Measurements from ENCODE around the gene IL18BP. TPM values are rescaled to one million over a fixed set of nuclear protein-coding genes. Genes with fewer than 3 reads are reported as not detected.

The IL18BP gene
- 10 to 100 TPM in 1 of 4 donors, 1 to 10 TPM in 3; 6.7 to 13.6 (median 9.2) TPM for polyA plus RNA-seq (ENCODE audit: insufficient read length in 4 of 4)

DNA sequence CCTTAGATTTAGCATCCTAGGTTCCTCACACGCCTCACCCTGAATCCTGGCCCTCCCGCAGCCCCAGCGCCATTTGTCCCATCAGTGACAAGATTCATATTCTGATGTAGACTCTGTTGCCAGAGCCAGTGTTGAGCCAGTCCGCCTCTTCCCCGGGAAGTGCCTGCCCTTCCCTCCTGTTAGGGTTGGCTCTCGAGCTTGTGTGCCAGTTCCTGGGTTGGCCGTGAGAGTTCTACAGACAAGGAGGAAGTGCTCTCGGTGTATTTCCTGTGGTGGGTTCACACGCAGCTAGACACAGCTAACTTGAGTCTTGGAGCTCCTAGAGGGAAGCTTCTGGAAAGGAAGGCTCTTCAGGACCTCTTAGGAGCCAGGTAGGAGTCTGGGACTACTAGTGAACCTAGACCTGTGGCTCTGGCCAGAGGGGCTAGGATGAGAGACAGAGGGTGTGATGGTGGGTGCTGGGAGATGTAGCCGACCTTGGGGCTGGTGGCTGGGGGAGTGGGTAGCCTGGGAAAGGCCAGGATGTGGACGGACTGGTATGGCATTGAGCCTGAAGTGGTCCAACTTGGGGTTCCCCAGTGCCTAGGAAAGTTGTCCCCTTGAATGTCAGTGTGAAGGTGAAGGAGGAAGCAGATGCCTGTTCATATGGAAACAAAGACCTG lies at the start of gene IL18BP:
Gene IL18BP, plus strand, starts transcription at position 261 of the 662 bp plus-strand sequence. CDS start 1,076 bp downstream, outside the sequence.
- no peak for DNase-seq (ENCODE audit: low read depth in 4 of 4, low spot score in 3 of 4)

DNA sequence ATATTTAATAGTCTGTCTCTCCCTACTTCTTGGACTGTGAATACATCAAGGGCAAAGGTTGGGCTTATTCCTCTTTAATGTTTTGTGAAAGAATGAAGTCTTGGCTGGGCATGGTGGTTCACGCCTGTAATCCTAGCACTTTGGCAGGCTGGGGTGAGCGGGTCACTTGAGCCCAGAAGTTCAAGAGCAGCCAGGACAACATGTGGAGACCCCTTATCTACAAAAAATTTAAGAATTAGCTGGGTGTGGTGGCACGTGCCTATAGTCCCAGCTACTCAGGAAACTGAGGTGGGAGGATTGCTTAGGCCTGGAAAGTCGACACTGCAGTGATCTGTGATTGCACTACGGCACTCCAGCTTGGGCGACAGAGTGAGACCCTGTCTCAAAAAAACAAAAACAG lies 49.7 kb upstream of the IL18BP start:
- no peak for DNase-seq (ENCODE audit: low read depth in 4 of 4, low spot score in 3 of 4)

DNA sequence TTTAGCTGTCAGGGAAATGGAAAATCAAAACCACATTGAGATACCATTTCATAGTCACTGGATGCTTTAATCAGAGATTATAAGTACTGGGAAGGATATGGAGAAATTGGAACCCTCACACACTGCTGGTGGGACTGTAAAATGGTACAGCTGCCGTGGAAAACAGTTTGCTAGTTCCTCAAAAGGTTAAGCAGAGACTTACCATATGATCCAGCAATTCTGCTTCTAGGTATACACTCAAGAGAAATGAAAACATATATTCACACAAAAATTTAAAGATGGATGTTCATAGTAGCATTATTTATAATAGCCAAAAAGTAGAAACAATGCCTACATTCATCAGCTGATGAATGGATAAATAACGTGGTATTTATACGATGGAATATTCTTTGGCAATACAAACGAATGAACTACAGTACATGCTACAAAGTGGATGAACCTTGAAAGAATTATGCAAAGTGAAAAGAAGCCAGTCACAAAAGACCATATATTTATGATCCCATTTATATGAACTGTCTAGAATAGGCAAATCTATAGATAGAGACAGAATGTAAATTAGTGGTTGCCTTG lies 46.9 kb upstream of the IL18BP start:
- no peak for DNase-seq (ENCODE audit: low read depth in 4 of 4, low spot score in 3 of 4)

DNA sequence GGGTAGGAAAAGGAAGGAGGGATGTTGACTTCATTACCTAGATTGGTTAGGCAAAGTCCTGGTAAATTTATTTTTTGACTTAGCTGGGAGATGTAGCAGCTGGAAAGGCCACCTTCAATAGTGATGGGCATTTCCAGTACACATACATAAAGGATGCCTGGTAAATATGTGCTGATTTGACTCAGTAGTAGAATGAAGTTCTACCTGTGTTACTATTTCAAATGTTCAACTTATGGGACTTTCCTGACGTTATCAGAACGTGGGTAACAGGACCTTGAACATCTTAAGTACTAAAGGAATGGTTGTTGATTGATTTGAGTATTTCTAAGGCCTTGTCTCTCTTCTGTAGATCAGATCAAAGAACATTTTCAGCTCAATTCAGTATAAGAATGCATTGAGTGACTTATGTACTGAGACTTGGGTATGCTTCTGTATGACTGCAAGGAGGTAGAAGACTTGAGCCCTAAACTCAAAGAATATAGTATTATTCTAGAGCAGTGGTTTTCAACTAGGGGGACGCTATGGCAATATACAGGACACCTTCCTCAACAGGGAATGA lies 42.7 kb upstream of the IL18BP start:
- DNase-seq (ENCODE audit: low read depth in 4 of 4, low spot score in 3 of 4): no peak

DNA sequence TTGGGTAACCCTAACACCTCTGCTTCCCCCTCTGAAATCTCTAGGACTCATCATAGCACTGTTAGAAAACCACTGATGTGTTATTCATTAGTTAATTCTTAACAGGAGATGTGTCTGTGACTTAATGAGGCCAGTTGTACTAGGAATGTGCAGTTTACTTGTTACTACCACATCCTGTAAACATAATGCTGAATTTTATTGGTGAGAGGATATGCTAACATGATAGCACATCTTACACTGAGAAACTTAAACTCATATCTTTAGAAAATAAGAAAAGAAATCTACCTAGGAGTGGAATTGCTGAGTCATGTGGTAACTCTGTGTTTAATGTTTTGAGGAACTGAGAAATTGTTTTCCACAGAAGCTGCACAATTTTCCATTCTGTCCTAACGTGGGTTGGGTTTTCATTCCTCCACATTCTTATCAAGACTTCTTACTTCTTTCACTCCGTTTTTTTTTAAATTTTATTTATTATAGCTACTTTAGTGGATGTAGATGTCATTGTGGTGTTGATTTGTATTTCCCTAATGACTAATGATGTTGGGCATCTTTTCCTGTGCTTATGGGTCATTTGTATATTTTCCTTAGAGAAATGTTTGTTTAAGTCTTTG lies 36.2 kb upstream of the IL18BP start:
- no peak for DNase-seq (ENCODE audit: low read depth in 4 of 4, low spot score in 3 of 4)

DNA sequence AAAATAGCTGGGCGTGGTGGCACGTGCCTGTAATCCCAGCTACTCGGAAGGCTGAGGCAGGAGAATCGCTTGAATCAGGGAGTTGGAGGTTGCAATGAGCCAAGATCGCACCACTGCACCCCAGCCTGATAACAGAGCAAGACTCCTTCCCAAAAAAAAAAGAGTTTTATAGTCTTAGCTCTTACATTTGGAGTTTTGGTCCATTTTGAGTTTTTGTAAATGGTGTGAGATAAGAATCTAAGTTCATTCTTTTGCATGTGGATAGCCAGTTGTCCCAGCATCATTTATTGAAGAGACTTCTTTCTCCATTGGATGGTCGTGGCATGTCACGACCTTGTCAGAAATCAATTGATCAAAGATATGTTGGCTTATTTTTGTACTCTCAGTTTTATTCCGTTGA lies 35.2 kb upstream of the IL18BP start:
- DNase-seq (ENCODE audit: low read depth in 4 of 4, low spot score in 3 of 4): no peak

DNA sequence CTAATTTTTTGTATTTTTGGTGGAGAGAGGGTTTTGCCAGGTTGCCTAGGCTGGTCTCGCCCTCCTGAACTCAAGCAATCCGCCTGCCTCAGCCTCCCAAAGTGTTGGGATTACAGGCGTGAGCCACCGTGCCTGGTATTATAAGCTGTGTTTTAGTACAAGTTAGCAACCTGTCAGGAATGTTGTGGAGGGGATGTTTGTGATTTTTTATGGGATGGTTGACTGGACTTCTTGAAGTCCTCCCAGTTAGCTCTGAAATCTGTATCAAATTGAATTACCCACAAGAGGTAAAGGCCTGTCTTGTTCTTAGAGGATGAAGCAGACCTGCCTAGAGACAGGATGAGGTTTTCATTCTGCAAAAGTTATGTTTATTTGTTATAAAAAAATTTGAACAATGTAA lies 34.1 kb upstream of the IL18BP start:
- no peak for DNase-seq (ENCODE audit: low read depth in 4 of 4, low spot score in 3 of 4)

DNA sequence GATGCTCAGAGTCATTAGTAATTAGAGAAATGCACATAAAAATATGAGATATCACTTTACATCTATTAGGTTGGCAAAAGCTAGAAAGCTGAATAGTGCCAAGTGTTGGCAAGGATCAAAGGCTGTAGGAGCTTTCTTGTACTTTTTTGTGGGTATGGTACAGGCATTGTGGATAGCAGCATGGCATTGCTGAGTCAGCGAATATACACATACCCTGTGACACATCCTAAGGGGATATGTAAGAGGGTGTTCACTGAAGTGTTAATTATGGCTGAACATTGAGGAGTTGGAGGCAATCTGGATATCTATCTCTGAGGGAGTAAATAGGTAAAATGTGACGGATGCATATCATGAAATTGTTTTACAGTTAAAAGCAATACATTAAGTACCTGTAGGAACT lies 27.0 kb upstream of the IL18BP start:
- DNase-seq (ENCODE audit: low read depth in 4 of 4, low spot score in 3 of 4): no peak

DNA sequence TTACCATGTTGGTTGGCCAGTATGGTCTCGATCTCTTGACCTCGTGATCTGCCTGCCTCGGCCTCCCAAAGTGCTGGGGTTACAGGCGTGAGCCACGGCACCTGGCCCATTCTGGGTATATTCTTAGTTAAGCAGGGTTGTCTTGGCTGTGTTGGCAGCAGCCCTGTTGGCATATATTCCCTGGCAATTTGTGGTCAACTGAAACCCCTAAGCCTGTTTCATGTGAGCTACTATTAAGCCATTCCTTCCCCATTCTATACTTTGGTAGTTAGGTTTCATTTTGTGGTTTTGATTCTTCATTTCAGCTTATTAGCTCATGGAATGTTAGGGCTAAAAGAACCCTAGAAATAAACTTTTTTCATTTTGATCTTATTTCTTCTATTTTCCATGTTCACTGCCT lies 22.2 kb upstream of the IL18BP start:
- no peak for DNase-seq (ENCODE audit: low read depth in 4 of 4, low spot score in 3 of 4)

DNA sequence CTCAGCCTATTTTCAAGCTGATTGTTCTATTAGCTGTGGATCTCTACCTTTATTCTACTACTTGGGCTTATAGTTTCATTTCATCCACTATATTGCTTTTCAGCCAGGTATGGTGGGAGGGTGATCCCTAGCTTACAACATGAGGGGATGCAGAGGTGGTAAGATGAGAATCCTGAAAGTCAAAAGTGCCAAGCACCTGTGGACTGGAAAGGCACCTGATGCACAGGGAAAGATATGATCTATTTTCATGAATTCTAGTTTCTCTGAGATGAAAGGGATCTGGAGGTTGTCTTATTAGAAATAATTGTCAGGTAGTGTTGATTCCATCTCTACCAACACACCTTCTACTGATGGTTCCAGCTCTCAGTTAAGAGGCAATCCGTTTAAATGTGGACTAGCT lies 21.6 kb upstream of the IL18BP start:
- DNase-seq (ENCODE audit: low read depth in 4 of 4, low spot score in 3 of 4): no peak

DNA sequence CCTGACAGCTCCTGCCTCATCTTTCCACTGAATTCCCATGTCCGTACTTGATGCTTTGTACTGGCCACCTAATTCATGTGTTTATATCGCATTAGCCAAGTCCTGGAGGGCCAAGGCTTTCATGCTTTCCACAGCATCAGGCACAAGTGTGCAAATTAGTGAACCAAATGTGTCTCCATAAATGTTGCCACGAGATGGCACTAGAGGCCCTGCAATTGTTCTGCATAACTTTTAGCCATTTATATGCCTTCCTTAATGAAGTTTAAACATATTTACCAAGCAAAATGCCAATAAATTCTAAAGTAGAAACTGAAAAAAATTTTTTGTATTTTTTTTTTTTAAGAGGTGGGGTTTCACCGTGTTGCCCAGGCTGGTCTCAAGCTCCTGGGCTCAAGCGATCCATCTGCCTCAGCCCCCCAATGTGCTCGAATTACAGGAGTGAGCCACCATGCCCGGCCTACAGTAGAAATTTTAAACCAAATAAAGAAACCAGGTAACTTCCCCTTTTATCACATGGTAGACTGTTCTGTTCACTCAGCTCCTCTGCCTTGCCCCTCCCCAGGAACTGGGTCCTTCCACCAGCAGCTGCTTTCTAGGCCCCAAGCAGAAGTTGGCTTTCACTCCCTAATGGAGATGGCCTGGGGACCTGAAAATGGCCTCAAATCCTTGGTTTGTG lies 20.8 kb upstream of the IL18BP start:
- DNase-seq (ENCODE audit: low read depth in 4 of 4, low spot score in 3 of 4): peak in 2 of 4 donors; percentile 30 to 31

DNA sequence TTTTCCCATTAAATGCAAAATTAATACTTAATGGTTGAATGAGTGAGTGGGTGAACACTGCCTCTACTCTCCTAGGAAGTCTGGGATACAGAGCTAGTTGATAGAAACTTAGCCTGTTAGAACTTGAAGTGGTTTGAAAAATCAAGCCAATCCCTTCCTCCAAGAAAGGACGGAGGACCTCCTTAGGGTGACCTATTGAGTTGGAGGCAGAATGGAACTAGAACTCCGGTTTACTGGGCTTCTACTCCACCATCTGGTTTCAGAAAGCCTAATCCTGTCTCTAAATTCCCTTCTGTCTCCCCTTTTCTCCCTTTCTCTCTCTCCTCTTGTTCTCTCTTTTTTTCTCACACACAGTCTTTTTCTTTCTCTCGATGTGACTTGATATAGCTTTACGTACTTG lies 19.6 kb upstream of the IL18BP start:
- DNase-seq (ENCODE audit: low read depth in 4 of 4, low spot score in 3 of 4): no peak

DNA sequence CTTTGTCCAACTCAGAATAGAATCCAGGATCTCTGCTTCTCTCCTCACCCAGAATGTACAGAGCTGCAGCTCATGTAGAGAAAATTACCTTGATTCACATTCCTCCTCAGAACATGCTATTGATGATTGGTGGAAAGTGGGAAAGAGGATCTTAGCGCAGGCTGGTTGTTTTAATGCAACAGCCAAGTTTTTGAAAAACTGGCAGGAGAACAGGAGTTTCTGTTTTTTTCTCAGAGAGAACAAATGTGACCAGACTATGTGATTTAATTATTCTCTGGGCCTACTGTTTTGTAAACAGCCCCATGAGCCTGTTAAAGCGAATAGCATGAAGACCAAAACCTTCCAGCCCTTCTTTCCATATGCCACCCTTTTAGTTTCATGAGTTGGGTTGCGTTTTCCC lies 19.1 kb upstream of the IL18BP start:
- DNase-seq (ENCODE audit: low read depth in 4 of 4, low spot score in 3 of 4): no peak

DNA sequence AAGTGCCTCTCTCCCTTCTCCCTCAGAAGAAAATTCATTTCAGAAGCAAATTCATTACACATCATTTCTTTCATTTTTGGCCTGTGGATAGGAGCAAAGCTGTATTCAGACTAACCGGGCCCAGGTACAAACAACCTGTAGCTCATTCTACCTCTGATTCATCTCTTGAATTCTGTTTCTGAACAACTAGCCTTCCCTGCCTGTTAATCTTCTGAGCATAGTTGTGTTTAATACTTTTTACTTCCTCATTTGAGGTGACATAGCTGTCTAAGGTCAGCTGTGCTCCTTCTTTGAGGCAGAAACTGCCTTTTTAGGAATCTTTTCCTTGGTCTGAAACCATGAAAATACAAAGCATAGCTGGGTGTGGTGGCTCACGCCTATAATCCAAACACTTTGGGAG lies 12.6 kb upstream of the IL18BP start:
- DNase-seq (ENCODE audit: low read depth in 4 of 4, low spot score in 3 of 4): no peak

DNA sequence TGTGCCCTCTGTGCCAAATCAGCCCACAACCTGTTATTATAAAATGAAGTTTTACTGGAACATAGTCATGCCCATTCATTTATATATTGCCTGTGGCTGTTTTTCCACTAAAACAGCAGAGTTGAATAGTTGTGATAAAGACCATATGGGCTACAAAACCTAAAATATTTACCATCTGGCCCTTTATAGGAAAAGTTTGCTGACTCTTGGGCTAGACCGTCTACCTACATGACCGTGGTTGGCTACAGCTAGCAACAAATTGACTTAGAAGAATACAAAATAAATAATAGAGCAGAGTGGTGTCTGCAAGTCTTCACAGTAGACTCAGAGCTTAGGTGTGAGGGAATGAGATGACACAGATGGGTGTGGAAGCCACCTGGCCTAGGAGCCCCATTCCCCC lies 11.2 kb upstream of the IL18BP start:
- no peak for DNase-seq (ENCODE audit: low read depth in 4 of 4, low spot score in 3 of 4)

DNA sequence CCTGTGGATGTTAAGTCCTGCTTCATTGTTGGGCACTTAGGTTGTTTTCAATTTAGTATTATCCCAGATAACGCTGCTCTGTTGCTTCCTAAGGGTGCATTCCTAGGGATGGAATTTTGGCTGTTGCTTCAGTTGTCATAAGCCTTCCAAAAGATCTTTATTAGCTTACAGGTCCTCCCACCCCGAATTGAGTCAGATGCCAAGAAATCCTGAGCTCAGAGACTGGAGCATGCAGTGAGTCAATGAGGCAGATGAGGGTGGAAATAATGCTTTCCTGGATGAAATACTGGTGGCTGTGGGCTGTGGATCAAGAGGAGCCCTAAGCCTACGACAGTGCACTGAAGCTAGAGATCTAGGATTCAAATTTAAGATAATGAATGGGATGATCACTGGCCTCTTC lies 10.7 kb upstream of the IL18BP start:
- no peak for DNase-seq (ENCODE audit: low read depth in 4 of 4, low spot score in 3 of 4)

DNA sequence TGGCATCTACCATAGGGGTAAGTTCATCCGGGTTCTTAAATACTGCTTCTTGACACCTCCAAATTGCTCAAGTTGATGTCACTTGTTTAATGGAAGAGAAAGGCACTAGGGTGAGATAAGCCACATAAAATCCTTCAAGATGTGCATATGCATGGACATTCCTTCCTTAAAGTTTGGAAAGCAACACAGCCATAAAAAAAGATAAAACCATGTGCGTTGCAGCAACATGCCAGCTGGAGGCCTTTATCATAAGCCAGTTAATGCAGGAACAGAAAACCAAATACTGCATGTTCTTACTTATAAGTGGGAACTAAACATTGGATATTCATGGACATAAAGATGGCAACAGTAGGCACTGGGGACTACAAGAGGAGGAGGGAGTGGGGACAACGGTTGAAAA lies 8.0 kb upstream of the IL18BP start:
- no peak for DNase-seq (ENCODE audit: low read depth in 4 of 4, low spot score in 3 of 4)

DNA sequence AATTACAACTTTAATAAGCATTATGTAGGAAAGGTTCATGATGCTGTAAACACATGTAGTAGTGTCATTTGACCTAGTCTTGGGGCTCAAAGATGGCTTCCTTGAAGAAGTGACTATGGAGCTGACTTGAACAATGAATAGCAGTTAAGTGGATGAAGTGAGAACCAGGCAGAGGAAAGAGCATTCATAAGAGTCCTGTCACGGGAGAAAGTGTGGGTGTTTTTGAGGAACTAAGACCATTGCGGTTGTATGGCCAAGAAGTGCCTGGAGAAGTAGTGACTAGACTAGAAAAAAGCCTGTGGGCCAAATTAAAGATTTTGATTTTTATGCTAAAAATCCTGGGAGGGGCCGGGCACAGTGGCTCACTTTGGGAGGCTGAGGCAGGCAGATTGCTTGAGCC lies 7.2 kb upstream of the IL18BP start:
- DNase-seq (ENCODE audit: low read depth in 4 of 4, low spot score in 3 of 4): no peak

DNA sequence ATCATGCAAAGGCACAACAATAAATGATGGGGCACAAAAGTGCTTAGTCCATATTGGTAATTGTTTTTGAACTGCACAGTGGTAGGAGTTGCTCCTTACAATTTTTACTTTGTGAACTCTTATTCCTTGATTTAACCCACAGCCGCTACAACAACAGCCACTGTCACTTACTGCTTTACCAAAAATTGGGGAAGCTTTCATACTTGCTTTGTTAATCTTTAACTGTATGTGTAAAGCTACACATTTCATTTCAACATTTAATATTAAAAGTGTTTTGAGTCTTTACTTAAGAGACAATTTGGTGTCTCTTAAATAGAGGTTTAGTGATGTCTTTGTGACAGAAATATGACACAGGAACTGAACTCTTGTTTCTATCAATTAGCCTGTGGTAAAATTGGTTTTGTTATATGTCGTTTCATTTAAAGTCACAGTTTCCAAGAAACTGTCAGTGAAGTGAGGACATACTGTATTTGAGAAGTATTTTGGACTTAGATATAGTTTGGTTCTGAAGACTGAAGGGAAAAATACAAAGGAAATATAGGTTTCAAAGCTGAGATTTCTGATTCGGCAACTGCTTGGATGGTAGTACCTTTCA lies 6.5 kb upstream of the IL18BP start:
- no peak for DNase-seq (ENCODE audit: low read depth in 4 of 4, low spot score in 3 of 4)

DNA sequence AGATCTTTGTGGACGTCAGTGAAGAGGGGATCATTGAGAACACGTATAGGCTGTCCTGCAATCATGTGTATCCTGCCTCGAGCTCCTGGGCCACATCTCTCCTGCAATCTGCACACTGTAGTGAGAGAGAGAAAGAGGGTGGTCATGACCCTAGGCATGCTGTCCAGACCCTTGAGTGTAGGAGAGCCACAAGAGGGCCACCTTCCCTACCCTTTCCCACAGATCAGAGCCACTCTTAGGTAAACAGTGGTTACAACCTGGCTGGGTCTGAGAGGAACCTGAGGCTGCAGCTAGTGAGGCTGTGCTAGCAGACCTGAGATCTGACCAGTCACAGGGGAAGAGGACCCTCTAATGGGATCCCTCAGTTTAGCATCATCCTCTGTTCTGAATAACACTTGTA lies 3.9 kb upstream of the IL18BP start:
- DNase-seq (ENCODE audit: low read depth in 4 of 4, low spot score in 3 of 4): no peak

DNA sequence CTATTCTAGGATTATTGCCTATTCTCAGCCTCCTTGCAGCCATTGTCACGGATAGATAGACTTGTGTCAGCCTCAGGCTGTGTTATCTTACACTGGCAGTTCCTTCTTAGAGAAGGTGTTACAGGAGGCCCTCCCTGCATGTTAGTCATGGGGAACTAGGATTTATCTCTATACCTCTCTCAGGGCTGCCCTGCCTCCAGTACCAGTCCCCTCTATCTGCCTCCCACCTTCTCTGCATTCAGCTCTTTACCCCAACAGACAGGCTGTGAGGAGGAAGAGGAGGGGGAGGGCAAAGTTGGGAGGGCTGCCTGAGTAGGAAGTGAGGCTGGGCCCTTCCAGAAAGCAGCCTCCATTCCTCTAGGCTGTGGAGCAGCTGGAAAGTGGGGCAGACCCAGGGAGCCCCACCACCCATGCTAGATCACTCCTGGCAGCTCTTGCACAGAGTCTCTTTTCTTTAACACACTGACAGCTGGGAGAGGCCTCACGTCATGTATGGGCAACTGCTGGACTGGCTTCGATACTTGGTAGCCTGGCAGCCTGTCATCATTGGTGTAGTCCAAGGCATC lies 2.9 kb upstream of the IL18BP start:
- no peak for DNase-seq (ENCODE audit: low read depth in 4 of 4, low spot score in 3 of 4)

All from left renal pelvis (tissue), 4 donors.